GM19023 (cell line): ENCODE measurements around the gene SEC22B.
"Not testable (repeated sequence)": the region's sequence is repeated elsewhere in the genome, so short reads cannot be mapped to it uniquely, and the experiment has no call there.

ENCODE experiments used
- ATAC-seq: cut with Tn5 transposase; IDR thresholded peaks from one replicate; pipeline ENCODE4 v1.9.1; 2021; ENCODE audit warnings: mild to moderate bottlenecking, moderate library complexity; ENCODE audit not compliant: unreplicated experiment

Gene SEC22B

GRCh38 chr1:120145806-120146205, 30.5 kb downstream of the SEC22B start:
- ATAC-seq, result not testable (repeated sequence)

GRCh38 chr1:120144626-120145025, 31.7 kb downstream of the SEC22B start:
- not testable (repeated sequence) for ATAC-seq

- ATAC-seq, result not testable (repeated sequence)
Observed at GRCh38 chr1:120144169-120144568, 32.2 kb downstream of the SEC22B start.

GRCh38 chr1:120143334-120143733, 33.0 kb downstream of the SEC22B start:
- ATAC-seq, result not testable (repeated sequence)

GRCh38 chr1:120142512-120143263, 33.6 kb downstream of the SEC22B start:
- peak; percentile 100 for ATAC-seq

DNA sequence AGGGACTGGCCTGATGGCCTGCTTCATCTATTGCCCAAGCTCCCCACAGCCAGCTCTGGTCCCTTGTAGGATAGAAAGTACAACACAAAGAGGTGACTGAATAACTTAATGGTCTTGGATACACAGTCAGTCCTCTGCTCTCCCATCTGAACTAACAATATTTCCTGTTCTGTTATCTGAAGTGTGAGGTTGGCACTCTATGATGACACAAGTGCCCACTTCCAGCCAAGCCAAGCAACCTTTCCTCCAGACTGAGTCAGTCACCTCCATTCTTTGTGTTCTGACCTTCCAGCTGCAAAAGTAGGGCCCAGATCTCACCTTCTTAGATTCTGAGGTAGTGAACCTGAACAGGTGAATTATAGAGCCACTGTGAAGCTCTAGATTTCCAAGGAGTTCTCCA, 34.5 kb downstream of the SEC22B start:
- not testable (repeated sequence) for ATAC-seq

DNA sequence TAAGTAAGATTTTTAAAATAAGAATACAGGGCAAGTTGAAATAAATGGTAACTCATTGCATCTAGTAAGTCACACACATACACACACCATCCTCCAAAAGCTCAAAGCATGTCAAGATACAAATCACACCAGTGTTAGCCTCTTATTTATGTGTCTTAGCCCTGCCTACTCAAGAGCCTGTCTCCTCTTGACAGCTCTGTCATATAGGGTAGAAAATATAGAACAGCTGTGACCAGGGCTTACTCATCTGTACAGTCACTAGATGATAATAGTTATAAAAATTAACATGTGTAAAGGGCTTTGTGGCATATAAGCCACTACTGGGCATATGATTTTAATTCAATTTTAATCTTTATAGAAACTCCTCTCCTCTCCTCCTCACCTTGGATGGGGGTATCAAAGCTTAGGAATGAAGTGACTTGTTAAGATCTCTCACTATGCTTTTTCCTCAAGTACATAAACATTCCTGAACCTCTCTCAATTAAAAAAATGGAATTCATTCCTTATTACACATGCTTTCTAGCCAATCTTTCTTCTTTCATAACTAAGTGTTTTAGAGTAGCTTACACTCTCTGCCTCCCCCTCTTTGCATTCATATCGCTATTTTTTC, 35.6 kb downstream of the SEC22B start:
- ATAC-seq, result not testable (repeated sequence)

DNA sequence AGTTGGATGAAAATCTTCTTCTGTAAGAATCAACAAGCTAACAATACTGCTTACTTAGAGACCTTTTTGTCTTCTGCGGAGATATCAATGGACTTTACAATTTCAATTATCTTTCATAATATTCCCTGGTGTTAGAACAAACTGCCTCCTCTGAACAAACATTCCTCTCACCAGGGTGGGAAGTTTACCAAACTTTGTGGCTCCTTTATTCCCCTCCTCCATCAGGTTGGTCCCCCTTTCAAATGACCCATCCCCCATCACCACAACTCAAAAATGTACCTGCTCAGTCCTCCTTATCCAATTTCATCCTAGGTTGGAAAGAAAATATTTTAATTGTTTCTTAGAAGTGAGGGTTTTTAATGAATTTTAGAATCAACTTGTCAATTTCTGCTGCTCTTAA, 40.2 kb downstream of the SEC22B start:
- not testable (repeated sequence) for ATAC-seq

DNA sequence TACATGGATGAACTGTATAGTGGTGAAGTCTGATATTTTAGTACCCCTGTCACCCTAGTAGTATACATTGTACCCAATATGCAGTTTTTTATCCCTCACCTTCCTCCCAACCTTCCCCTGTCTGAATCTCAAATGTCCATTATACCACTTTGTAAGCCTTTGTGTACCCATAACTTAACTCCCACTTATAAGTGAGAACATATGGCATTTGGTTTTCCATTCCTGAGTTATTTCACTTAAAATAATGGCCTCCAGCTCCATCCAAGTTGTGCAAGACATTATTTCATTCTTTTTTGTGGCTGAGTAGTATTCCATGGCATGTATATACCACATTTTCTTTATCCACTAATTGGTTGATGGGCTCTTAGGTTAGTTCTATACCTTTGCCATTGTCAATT, 42.4 kb downstream of the SEC22B start:
- not testable (repeated sequence) for ATAC-seq

DNA sequence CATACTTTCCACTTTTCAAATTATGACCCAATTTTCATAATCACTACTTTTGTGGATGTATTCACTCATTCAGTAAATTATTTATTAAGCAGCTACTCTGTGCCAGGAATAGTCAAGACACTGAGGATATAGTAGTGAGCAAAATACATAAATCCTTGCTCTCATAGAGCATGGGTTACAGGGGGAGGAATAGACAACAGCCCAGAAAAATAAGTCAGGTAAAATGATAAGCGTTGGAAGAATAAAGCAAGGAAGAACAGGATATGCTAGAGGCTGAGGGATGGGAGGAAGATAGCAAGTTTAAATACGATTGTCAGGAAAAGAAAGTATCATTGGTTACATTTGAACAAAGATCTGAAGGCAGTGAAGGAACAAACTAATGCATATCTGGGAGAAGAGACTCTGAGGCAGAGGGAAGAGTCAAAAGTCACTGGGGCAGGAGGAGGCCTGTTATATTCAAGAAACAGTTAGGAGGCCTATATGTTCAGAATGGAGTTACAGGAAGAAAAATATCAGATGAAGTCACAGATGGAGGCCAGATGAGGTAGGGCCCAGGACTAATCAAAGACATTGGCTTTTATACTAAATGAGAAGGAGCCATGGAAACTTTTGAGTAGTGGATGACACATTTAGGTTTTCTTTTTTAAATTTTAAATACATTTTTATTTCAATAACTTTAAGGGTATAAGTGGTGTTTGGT, 42.9 kb downstream of the SEC22B start:
- ATAC-seq, result no peak

- ATAC-seq, result not testable (repeated sequence)
Observed at GRCh38 chr1:120132406-120132763, 43.9 kb downstream of the SEC22B start.

- peak; percentile 87 for ATAC-seq
Observed at GRCh38 chr1:120131611-120132405, 44.5 kb downstream of the SEC22B start.

DNA sequence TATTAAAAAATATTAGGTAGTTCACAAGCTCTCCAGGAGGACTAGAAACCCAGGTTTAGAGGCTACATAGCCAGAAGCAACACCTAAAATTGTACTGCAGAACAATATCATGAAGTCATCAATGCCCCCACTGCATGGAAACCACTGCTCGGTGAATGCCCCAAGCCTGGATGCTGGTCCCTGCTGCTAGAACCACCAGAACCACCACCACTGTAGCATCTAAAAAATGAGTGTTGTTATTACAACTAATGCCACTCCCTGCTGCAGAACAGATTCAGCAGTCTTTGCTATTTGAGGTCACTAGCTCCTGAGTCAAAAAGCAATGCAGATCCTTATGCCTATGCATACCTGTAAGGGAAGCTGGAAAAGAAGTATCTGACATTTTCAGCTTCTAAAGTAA, 48.4 kb downstream of the SEC22B start:
- not testable (repeated sequence) for ATAC-seq

- ATAC-seq, result not testable (repeated sequence)
Observed at GRCh38 chr1:120126216-120126615, 50.1 kb downstream of the SEC22B start.

- not testable (repeated sequence) for ATAC-seq
Observed at GRCh38 chr1:120124628-120125027, 51.7 kb downstream of the SEC22B start.

DNA sequence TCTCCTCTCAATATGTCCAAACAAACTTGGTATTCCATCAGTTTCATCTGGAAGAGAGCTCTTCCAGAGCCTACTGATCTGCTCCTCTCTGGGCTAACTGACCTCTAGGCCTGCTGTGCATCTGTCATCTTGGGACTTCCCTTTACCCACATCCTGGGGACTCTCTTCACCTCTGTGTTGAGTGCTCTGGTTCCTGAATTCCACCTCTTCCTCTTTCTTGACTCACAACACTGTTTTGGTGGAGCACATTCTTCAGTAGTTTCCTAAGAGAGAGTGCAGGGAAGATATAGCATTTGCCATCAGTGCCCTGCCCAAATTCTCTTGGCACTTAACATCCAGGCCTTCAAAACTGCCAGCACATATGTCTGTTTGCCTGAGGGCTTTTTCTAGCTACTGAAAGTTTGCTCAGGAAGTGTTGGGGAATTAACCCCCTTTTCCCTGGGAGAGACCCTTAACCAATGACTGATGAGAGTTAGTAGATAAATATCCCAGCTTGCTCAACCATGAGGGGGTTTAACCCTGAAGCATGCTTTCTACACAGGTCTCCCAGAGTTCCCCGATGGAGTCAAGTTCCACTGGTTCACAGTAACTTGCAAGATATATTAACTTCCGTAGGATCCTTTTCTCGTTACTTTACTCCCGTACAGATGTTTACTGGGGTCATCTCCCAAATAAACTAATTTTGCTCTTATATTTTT, 52.4 kb downstream of the SEC22B start:
- ATAC-seq, result peak; percentile 49

DNA sequence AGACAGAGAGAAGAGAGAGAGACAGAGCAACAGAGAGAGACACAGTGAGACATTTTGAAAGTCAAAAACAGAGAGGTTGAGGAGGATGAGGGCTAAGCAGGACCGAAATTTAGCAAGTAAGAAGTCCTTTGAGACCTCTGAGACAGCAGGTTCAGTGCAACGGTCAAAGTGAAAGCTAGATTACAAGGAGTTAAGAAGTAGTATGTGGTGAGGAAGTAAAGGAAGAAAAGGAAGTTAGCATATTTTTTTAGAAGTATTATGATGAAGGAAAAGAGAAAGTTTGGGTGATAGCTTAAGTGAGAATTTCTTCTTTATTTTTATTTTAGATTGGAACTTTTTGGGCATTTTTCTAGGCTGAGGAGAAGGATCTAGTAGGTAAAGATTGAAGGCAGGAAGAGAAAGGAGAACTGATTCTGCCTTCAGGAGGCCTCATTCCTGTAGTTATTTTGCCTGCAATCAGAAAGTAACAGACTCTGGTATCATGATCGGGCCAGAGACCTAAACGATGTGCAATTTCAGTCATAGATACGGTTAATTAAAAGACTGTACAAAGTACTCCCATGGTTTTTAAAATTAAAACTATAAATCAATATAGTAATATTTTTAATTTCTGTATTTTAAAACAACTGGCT, 53.9 kb downstream of the SEC22B start:
- peak; percentile 87 for ATAC-seq

- not testable (repeated sequence) for ATAC-seq
Observed at GRCh38 chr1:120121830-120122229, 54.5 kb downstream of the SEC22B start.

- not testable (repeated sequence) for ATAC-seq
Observed at GRCh38 chr1:120120525-120120924, 55.8 kb downstream of the SEC22B start.
